Activated CD4-positive, alpha-beta T cell treated with anti-CD3 and anti-CD28 coated beads, Interleukin-2, amount 10 ng/mL, durations not matched to agents 7 days and 5 days (primary cell): ENCODE measurements around the gene SYT2. TPM values are rescaled to one million over a fixed set of nuclear protein-coding genes. Genes with fewer than 3 reads are reported as not detected.

Experiments used
- CTCF ChIA-PET: fragments of 350-600 bp; sonication (Branson Sonifier 250); formaldehyde crosslinking; loops from one replicate; lab custom pipeline; 2021; ENCODE audit warnings: antibody characterized with exemption; lab: Charles Lee
- POLR2A ChIA-PET: fragments of 350-600 bp; sonication (Branson Sonifier 250); formaldehyde crosslinking; loops from one replicate; lab custom pipeline; 2021; ENCODE audit warnings: antibody characterized with exemption; lab: Charles Lee
- DNase-seq: peaks from one replicate; pipeline ENCODE4 v3.0.0-alpha.2; 2020
- H3K27ac Mint-ChIP-seq: one replicate; pipeline ENCODE4 v1.8.0; 2021; ENCODE audit warnings: mild to moderate bottlenecking, moderate library complexity, mixed read lengths
- H3K27me3 Mint-ChIP-seq: one replicate; pipeline ENCODE4 v1.8.0; 2021; ENCODE audit warnings: mixed read lengths
- H3K36me3 Mint-ChIP-seq: one replicate; pipeline ENCODE4 v1.8.0; 2021; ENCODE audit warnings: low read depth, mixed read lengths
- H3K4me1 Mint-ChIP-seq: one replicate; pipeline ENCODE4 v1.8.0; 2021; ENCODE audit warnings: mixed read lengths
- H3K4me3 Mint-ChIP-seq: one replicate; pipeline ENCODE4 v1.8.0; 2021; ENCODE audit warnings: mild to moderate bottlenecking, moderate library complexity, mixed read lengths
- H3K9me3 Mint-ChIP-seq: one replicate; pipeline ENCODE4 v1.8.0; 2021; ENCODE audit warnings: mixed read lengths
- total RNA-seq, 2 experiments: library from RNA; stranded (reverse); gene quantifications; one replicate each; pipeline ENCODE4 v1.2.3, GENCODE V29; 2021

SYT2 gene
- total RNA-seq, 2 experiments from 2014 or later: not detected

- Mint-ChIP-seq H3K36me3 (no peaks in the 10 kb centered on the region), H3K4me3 (no peak overlapping the region), H3K27ac (no peak overlapping the region), H3K27me3 (peaks cover 17% of the 10 kb centered on the region), H3K9me3 (no peaks in the 10 kb centered on the region), H3K4me1 (no peaks in the 10 kb centered on the region)
- DNase-seq: no peak
- POLR2A ChIA-PET: interaction anchor here (0.5 kb wide), 1 partner anchor 122 kb away, joined by 3 read pairs; no protein-coding TSS in a partner anchor
- CTCF ChIA-PET: no interaction called here
Observed at GRCh38 chr1:202684716-202685115, 25.5 kb downstream of the SYT2 start.

- no peak for DNase-seq
- no peaks in the 10 kb centered on the region for H3K4me1 Mint-ChIP-seq
Observed at GRCh38 chr1:202683029-202683428, 27.2 kb downstream of the SYT2 start.

GRCh38 chr1:202682477-202682876 lies 27.8 kb downstream of the SYT2 start:
- no peaks in the 10 kb centered on the region for H3K9me3 Mint-ChIP-seq
- POLR2A ChIA-PET: no interaction called here
- H3K4me1 Mint-ChIP-seq: no peaks in the 10 kb centered on the region
- H3K27me3 Mint-ChIP-seq: peaks cover 31% of the 10 kb centered on the region
- no peak overlapping the region for H3K27ac Mint-ChIP-seq
- no peak for DNase-seq
- CTCF ChIA-PET: interaction anchor here (0.5 kb wide), 1 partner anchor 292 kb away, joined by 3 read pairs; no protein-coding TSS in a partner anchor
- no peak overlapping the region for H3K4me3 Mint-ChIP-seq
- H3K36me3 Mint-ChIP-seq: no peaks in the 10 kb centered on the region

More at GRCh38 chr1:202683029-202683428, 27.2 kb downstream of the SYT2 start:
- Mint-ChIP-seq H3K27ac (no peak overlapping the region), H3K9me3 (no peaks in the 10 kb centered on the region), H3K27me3 (peaks cover 31% of the 10 kb centered on the region), H3K4me3 (no peak overlapping the region), H3K36me3 (no peaks in the 10 kb centered on the region)
- POLR2A ChIA-PET: no interaction called here
- CTCF ChIA-PET: interaction anchor here (0.5 kb wide), 1 partner anchor 292 kb away, joined by 3 read pairs; no protein-coding TSS in a partner anchor

- Mint-ChIP-seq H3K36me3 (no peaks in the 10 kb centered on the region), H3K4me3 (no peak overlapping the region), H3K27me3 (peaks cover 30% of the 10 kb centered on the region), H3K4me1 (no peaks in the 10 kb centered on the region), H3K27ac (no peak overlapping the region), H3K9me3 (no peaks in the 10 kb centered on the region)
- POLR2A ChIA-PET: no interaction called here
- no peak for DNase-seq
- CTCF ChIA-PET: no interaction called here
Observed at GRCh38 chr1:202681736-202682420, 28.4 kb downstream of the SYT2 start.

- no peaks in the 10 kb centered on the region for H3K9me3 Mint-ChIP-seq
- no peaks in the 10 kb centered on the region for H3K36me3 Mint-ChIP-seq
- H3K4me3 Mint-ChIP-seq: no peak overlapping the region
- no peak overlapping the region for H3K27ac Mint-ChIP-seq
- H3K27me3 Mint-ChIP-seq: peaks cover 29% of the 10 kb centered on the region
- DNase-seq: no peak
- ChIA-PET CTCF (interaction anchor here (1.1 kb wide), 1 partner anchor 11 kb away, joined by 6 read pairs; no protein-coding TSS in a partner anchor), POLR2A (no interaction called here)
- no peaks in the 10 kb centered on the region for H3K4me1 Mint-ChIP-seq
Observed at GRCh38 chr1:202680586-202681352, 29.5 kb downstream of the SYT2 start.

GRCh38 chr1:202679406-202680177 lies 30.7 kb downstream of the SYT2 start:
- ChIA-PET POLR2A (no interaction called here), CTCF (interaction anchor here (1.7 kb wide), 1 partner anchor 9 kb away, joined by 7 read pairs; no protein-coding TSS in a partner anchor)

GRCh38 chr1:202677433-202677832 lies 32.8 kb downstream of the SYT2 start:
- ChIA-PET POLR2A (no interaction called here), CTCF (no interaction called here)
- H3K4me3 Mint-ChIP-seq: no peak overlapping the region
- peaks cover 1% of the 10 kb centered on the region for H3K9me3 Mint-ChIP-seq
- H3K27ac Mint-ChIP-seq: no peak overlapping the region
- H3K36me3 Mint-ChIP-seq: no peaks in the 10 kb centered on the region
- H3K27me3 Mint-ChIP-seq: peaks cover 27% of the 10 kb centered on the region
- no peak for DNase-seq
- H3K4me1 Mint-ChIP-seq: no peaks in the 10 kb centered on the region

More at GRCh38 chr1:202679406-202680177, 30.7 kb downstream of the SYT2 start:
- H3K4me1 Mint-ChIP-seq: no peaks in the 10 kb centered on the region
- DNase-seq: no peak
- no peaks in the 10 kb centered on the region for H3K9me3 Mint-ChIP-seq
- no peak overlapping the region for H3K27ac Mint-ChIP-seq
- H3K4me3 Mint-ChIP-seq: no peak overlapping the region
- H3K36me3 Mint-ChIP-seq: no peaks in the 10 kb centered on the region
- peaks cover 31% of the 10 kb centered on the region for H3K27me3 Mint-ChIP-seq

GRCh38 chr1:202673531-202673930 lies 36.7 kb downstream of the SYT2 start:
- ChIA-PET CTCF (no interaction called here), POLR2A (no interaction called here)
- H3K9me3 Mint-ChIP-seq: peaks cover 2% of the 10 kb centered on the region
- peaks cover 11% of the 10 kb centered on the region for H3K27me3 Mint-ChIP-seq
- no peaks in the 10 kb centered on the region for H3K4me1 Mint-ChIP-seq
- DNase-seq: no peak
- H3K4me3 Mint-ChIP-seq: no peak overlapping the region
- no peak overlapping the region for H3K27ac Mint-ChIP-seq
- H3K36me3 Mint-ChIP-seq: no peaks in the 10 kb centered on the region

- CTCF ChIA-PET: interaction anchor here (0.7 to 1.1 kb wide), 2 partner anchors 10 to 16 kb away, joined by 3 to 4 read pairs; no protein-coding TSS in a partner anchor
- Mint-ChIP-seq H3K4me3 (no peak overlapping the region), H3K27me3 (peaks cover 8% of the 10 kb centered on the region), H3K9me3 (peaks cover 2% of the 10 kb centered on the region), H3K4me1 (no peaks in the 10 kb centered on the region), H3K36me3 (no peaks in the 10 kb centered on the region), H3K27ac (no peak overlapping the region)
- POLR2A ChIA-PET: no interaction called here
- no peak for DNase-seq
Observed at GRCh38 chr1:202671399-202671798, 38.9 kb downstream of the SYT2 start.

GRCh38 chr1:202665417-202665816 lies 44.8 kb downstream of the SYT2 start:
- ChIA-PET POLR2A (no interaction called here), CTCF (no interaction called here)
- H3K36me3 Mint-ChIP-seq: no peaks in the 10 kb centered on the region
- peaks cover 2% of the 10 kb centered on the region for H3K4me1 Mint-ChIP-seq
- H3K4me3 Mint-ChIP-seq: no peak overlapping the region
- no peaks in the 10 kb centered on the region for H3K9me3 Mint-ChIP-seq
- DNase-seq: no peak
- no peak overlapping the region for H3K27ac Mint-ChIP-seq
- H3K27me3 Mint-ChIP-seq: peaks cover 20% of the 10 kb centered on the region

- ChIA-PET CTCF (no interaction called here), POLR2A (no interaction called here)
- Mint-ChIP-seq H3K36me3 (no peaks in the 10 kb centered on the region), H3K4me3 (no peak overlapping the region), H3K9me3 (no peaks in the 10 kb centered on the region), H3K4me1 (peaks cover 2% of the 10 kb centered on the region), H3K27me3 (peaks cover 20% of the 10 kb centered on the region), H3K27ac (no peak overlapping the region)
- DNase-seq: no peak
Observed at GRCh38 chr1:202664083-202664482, 46.2 kb downstream of the SYT2 start.

- POLR2A ChIA-PET: no interaction called here
- H3K4me3 Mint-ChIP-seq: no peak overlapping the region
- H3K9me3 Mint-ChIP-seq: no peaks in the 10 kb centered on the region
- no peak overlapping the region for H3K27ac Mint-ChIP-seq
- H3K27me3 Mint-ChIP-seq: peaks cover 20% of the 10 kb centered on the region
- CTCF ChIA-PET: interaction anchor here (0.6 kb wide), 1 partner anchor 28 kb away, joined by 3 read pairs; no protein-coding TSS in a partner anchor
- H3K4me1 Mint-ChIP-seq: peaks cover 2% of the 10 kb centered on the region
- DNase-seq: no peak
- H3K36me3 Mint-ChIP-seq: no peaks in the 10 kb centered on the region
Observed at GRCh38 chr1:202663131-202663530, 47.1 kb downstream of the SYT2 start.
